Nephron progenitor cell (in vitro differentiated cells): Measurements from ENCODE around the gene DOCK11.

ENCODE experiments used
- DNase-seq: peaks from one replicate; pipeline ENCODE4 v3.0.0; 2021
- H3K27ac Mint-ChIP-seq: 2 replicates; pipeline ENCODE4 v1.8.0; 2021; ENCODE audit warnings: mild to moderate bottlenecking, moderate library complexity, mixed read lengths
- H3K27me3 Mint-ChIP-seq: 2 replicates; pipeline ENCODE4 v1.8.0; 2021; ENCODE audit warnings: mild to moderate bottlenecking, low read depth, mixed read lengths; ENCODE audit not compliant: poor library complexity
- H3K36me3 Mint-ChIP-seq: 2 replicates; pipeline ENCODE4 v1.8.0; 2021; ENCODE audit warnings: low read depth, mixed read lengths
- H3K4me1 Mint-ChIP-seq: 2 replicates; pipeline ENCODE4 v1.8.0; 2021; ENCODE audit warnings: mixed read lengths
- H3K4me3 Mint-ChIP-seq: 2 replicates; pipeline ENCODE4 v1.8.0; 2021; ENCODE audit warnings: mild to moderate bottlenecking, moderate library complexity, mixed read lengths
- H3K9me3 Mint-ChIP-seq: 2 replicates; pipeline ENCODE4 v1.8.0; 2021; ENCODE audit warnings: mild to moderate bottlenecking, moderate library complexity, mixed read lengths
- CTCF ChIP-seq: fragments of 200-600 bp; sonication (generic); IDR thresholded peaks from 2 replicates; pipeline ENCODE4 v1.5.0; 2021; ENCODE audit warnings: antibody characterized with exemption

DOCK11 gene

GRCh38 chrX:118630848-118631247, 135.2 kb downstream of the DOCK11 start:
- no peak overlapping the region for H3K27ac Mint-ChIP-seq
- H3K4me1 Mint-ChIP-seq: no peaks in the 10 kb centered on the region
- peaks cover 34% of the 10 kb centered on the region for H3K9me3 Mint-ChIP-seq
- peaks cover 48% of the 10 kb centered on the region for H3K36me3 Mint-ChIP-seq
- no peaks in the 10 kb centered on the region for H3K27me3 Mint-ChIP-seq
- H3K4me3 Mint-ChIP-seq: no peak overlapping the region
- DNase-seq: no peak
- no peak for TF ChIP-seq CTCF

- no peak for TF ChIP-seq CTCF
- Mint-ChIP-seq H3K4me1 (no peaks in the 10 kb centered on the region), H3K9me3 (peaks cover 33% of the 10 kb centered on the region), H3K27me3 (no peaks in the 10 kb centered on the region), H3K36me3 (peaks cover 48% of the 10 kb centered on the region), H3K4me3 (no peak overlapping the region), H3K27ac (no peak overlapping the region)
- DNase-seq: no peak
Measured at GRCh38 chrX:118631586-118631985, 136.0 kb downstream of the DOCK11 start.

GRCh38 chrX:118632862-118633261, 137.2 kb downstream of the DOCK11 start:
- H3K27ac Mint-ChIP-seq: no peak overlapping the region
- no peak for TF ChIP-seq CTCF
- no peaks in the 10 kb centered on the region for H3K27me3 Mint-ChIP-seq
- no peak for DNase-seq
- H3K36me3 Mint-ChIP-seq: peaks cover 46% of the 10 kb centered on the region
- H3K4me1 Mint-ChIP-seq: no peaks in the 10 kb centered on the region
- H3K4me3 Mint-ChIP-seq: no peak overlapping the region
- H3K9me3 Mint-ChIP-seq: peaks cover 30% of the 10 kb centered on the region

GRCh38 chrX:118633530-118633929, 137.9 kb downstream of the DOCK11 start:
- Mint-ChIP-seq H3K36me3 (peaks cover 44% of the 10 kb centered on the region), H3K27me3 (no peaks in the 10 kb centered on the region), H3K4me1 (no peaks in the 10 kb centered on the region), H3K9me3 (peaks cover 27% of the 10 kb centered on the region), H3K27ac (no peak overlapping the region), H3K4me3 (no peak overlapping the region)
- no peak for TF ChIP-seq CTCF
- DNase-seq: no peak

- no peak overlapping the region for H3K27ac Mint-ChIP-seq
Measured at GRCh38 chrX:118634336-118634735, 138.7 kb downstream of the DOCK11 start.

More at GRCh38 chrX:118634336-118634735, 138.7 kb downstream of the DOCK11 start:
- Mint-ChIP-seq H3K9me3 (peaks cover 27% of the 10 kb centered on the region), H3K27me3 (no peaks in the 10 kb centered on the region), H3K4me1 (no peaks in the 10 kb centered on the region), H3K36me3 (peaks cover 44% of the 10 kb centered on the region), H3K4me3 (no peak overlapping the region)
- no peak for DNase-seq
- no peak for TF ChIP-seq CTCF
